BLaER1 treated with 17β-estradiol and CSF1 and Interleukin-3, amounts not matched to agents 10 nM and 100 nM (cell line): ENCODE results near the gene ATG13.

Experiments
- H3K27ac ChIP-seq, 11 experiments: shearing (Covaris generic); formaldehyde crosslinking; 2 replicates each; pipeline ENCODE4 v1.8.1; 2022
- H3K27me3 ChIP-seq, 11 experiments: shearing (Covaris generic); formaldehyde crosslinking; 2 replicates each; pipeline ENCODE4 v1.8.1; 2022
- H3K36me3 ChIP-seq, 11 experiments: shearing (Covaris generic); formaldehyde crosslinking; 2 replicates each; pipeline ENCODE4 v1.8.1; 2022
- H3K4me1 ChIP-seq, 10 experiments: shearing (Covaris generic); formaldehyde crosslinking; 2 replicates each; pipeline ENCODE4 v1.8.1; 2022
- H3K4me2 ChIP-seq, 11 experiments: shearing (Covaris generic); formaldehyde crosslinking; 2 replicates each; pipeline ENCODE4 v1.8.1; 2022
- H3K4me3 ChIP-seq, 10 experiments: shearing (Covaris generic); formaldehyde crosslinking; 2 replicates each; pipeline ENCODE4 v1.8.1; 2022
- H3K9ac ChIP-seq, 11 experiments: shearing (Covaris generic); formaldehyde crosslinking; 2 replicates each; pipeline ENCODE4 v1.8.1; 2022
- H3K9me3 ChIP-seq, 11 experiments: shearing (Covaris generic); formaldehyde crosslinking; replicated peaks in 1 of 11; 2 replicates each; pipeline ENCODE4 v1.8.1; 2022
- H4K20me1 ChIP-seq, 11 experiments: shearing (Covaris generic); formaldehyde crosslinking; 2 replicates each; pipeline ENCODE4 v1.8.1; 2022
- Cebpa-rat ChIP-seq, 11 experiments: shearing (Covaris generic); IDR thresholded peaks; 2 replicates each; pipeline ENCODE4 v1.8.1; 2022

Gene ATG13

DNA sequence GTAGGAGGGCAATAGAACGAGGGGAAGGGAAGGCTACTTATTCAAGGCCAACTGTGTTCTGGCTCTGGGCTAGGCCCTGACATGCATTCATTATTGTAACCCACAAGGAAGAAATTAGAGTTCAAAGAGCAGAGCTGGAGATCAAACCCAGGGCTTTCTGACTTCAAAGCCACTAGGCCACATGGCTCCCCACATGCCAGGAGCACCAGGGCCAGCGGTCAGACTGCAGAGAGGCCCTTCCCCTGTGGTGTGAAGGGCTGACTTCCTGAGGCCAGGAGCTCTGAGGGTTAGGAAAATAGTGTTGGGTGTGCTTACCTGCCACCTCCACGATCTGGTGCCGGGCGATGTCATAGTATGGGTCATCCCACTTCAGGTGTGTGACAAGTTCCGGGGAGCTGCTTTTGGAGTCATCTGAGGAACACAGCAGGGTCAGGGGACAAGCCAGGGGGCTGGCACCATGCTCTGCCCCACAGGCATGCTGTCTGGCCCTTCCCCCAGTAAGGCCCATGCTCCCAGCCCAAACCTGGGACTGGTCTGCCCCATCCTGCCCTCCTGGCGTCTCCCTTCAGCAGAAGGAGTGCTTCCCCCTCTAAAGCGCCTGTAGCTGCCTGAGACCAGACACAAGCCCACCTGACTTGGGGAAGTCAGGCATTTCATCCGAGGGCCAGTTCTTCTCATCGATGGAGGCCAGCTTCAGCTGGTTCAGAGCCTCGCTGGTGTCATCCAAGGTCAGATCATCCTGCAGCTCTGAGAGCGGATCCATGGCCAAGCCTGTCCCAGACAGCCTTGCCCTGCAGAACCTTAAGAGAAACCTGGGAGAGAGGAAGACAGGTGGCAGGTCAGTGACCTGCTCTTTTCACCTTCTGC is 78.2 kb downstream of the ATG13 start:
- Histone ChIP-seq H4K20me1 (peaks cover 0 to 46% (median 14%) of the 10 kb centered on the region in 11 experiments; a peak in 9 of 22 replicates), H3K4me1 (peaks cover 14 to 33% (median 29%) of the 10 kb centered on the region in 10 experiments), H3K36me3 (peaks cover 42 to 74% (median 65%) of the 10 kb centered on the region in 11 experiments), H3K27me3 (no peaks in the 10 kb centered on the region), H3K27ac (peak overlapping the region in 6 of 11 experiments; percentile 1 to 96 (median 21); a peak in 7 of 22 replicates), H3K4me2 (no peak overlapping the region), H3K4me3 (no peak overlapping the region), H3K9ac (peak overlapping the region in 8 of 11 experiments; percentile 1 to 56 (median 32); a peak in 8 of 22 replicates), H3K9me3 (no peaks in the 10 kb centered on the region)
- TF ChIP-seq Cebpa-rat (IDR thresholded peaks at IDR 0.05): no peak

DNA sequence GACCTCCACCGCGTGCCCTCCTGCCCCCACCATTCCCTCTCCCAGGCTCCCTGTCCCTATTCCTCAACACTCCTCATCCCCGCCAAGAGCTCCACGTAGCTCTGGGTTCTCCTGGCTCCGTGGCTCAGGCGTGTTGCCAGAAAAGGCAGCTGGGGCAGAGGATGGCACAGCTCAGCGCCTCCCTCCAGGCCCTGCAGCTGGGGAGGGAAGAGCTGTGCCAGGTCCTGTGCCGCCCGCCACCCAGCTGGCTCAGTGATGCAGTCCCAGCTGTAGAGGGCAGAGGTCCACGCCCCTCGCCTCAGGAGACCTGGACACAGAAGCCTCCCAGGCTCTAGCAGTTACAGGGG is 78.8 kb downstream of the ATG13 start:
- peak overlapping the region in 5 of 11 experiments; percentile 1 to 96 (median 22); a peak in 6 of 22 replicates for H3K27ac ChIP-seq
- H3K27me3 ChIP-seq: no peaks in the 10 kb centered on the region
- peaks cover 0 to 46% (median 14%) of the 10 kb centered on the region in 11 experiments; a peak in 10 of 22 replicates for H4K20me1 ChIP-seq
- peaks cover 14 to 33% (median 29%) of the 10 kb centered on the region in 10 experiments for H3K4me1 ChIP-seq
- no peaks in the 10 kb centered on the region for H3K9me3 ChIP-seq
- peak overlapping the region in 7 of 11 experiments; percentile 1 to 56 (median 42); a peak in 7 of 22 replicates for H3K9ac ChIP-seq
- peaks cover 36 to 68% (median 59%) of the 10 kb centered on the region in 11 experiments for H3K36me3 ChIP-seq
- H3K4me3 ChIP-seq: no peak overlapping the region
- no peak overlapping the region; a peak in 1 of 22 replicates for H3K4me2 ChIP-seq
- TF ChIP-seq Cebpa-rat (IDR thresholded peaks at IDR 0.05): no peak

DNA sequence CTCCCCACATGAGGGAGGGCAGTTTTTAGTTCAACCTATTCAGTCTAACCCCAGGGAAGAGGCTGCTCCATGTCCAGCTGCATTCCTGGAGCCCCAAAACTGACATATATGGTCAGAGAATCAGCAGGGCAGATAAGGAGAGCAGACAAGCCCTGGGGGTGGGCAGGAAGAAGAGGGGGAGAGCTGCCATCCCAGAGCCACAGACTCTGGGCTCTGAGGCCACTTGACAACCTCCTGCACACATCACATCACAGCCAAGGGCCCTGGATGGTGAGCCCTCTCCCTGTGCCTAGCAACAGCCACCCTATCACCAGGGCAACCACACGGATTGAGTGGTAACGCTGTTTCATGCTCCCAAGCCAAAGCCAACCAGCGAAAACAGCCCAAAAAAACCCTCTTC is 80.0 kb downstream of the ATG13 start:
- Histone ChIP-seq H3K9ac (peak overlapping the region; percentile 5 to 96 (median 46); a peak in 16 of 22 replicates), H4K20me1 (peaks cover 0 to 42% (median 14%) of the 10 kb centered on the region in 11 experiments; a peak in 11 of 22 replicates), H3K27me3 (no peaks in the 10 kb centered on the region), H3K36me3 (peaks cover 39 to 64% (median 56%) of the 10 kb centered on the region in 11 experiments), H3K9me3 (no peaks in the 10 kb centered on the region), H3K4me3 (no peak overlapping the region), H3K4me1 (peaks cover 22 to 42% (median 38%) of the 10 kb centered on the region in 10 experiments), H3K4me2 (peak overlapping the region in 9 of 11 experiments; percentile 1 to 96 (median 86); a peak in 11 of 22 replicates), H3K27ac (peak overlapping the region in 8 of 11 experiments; percentile 0 to 96 (median 22); a peak in 11 of 22 replicates)
- no peak for TF ChIP-seq Cebpa-rat (IDR thresholded peaks at IDR 0.05)

DNA sequence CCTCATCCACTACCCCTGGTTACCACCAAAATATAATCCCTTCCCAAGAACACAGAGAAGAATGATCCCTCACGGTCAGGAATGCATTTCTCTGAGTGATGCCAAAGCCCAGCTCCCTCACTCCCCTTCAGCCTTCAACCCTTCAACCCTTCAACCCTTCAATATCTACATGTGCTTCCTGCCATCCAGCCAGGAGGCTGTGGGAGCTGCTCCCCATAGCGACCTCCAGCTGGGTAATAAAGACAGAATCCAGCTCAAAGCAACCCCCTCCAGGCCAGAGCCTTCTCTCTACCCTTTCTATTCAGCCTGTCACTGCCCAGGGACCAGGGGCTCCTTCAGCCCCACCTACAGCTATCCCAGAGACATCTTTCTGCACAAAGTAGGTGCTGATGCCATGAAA is 80.4 kb downstream of the ATG13 start:
- Histone ChIP-seq H3K9ac (peak overlapping the region; percentile 5 to 96 (median 46); a peak in 17 of 22 replicates), H4K20me1 (peaks cover under 1 to 42% (median 15%) of the 10 kb centered on the region in 11 experiments; a peak in 13 of 22 replicates), H3K4me2 (peak overlapping the region in 10 of 11 experiments; percentile 1 to 96 (median 86); a peak in 16 of 22 replicates), H3K27me3 (no peaks in the 10 kb centered on the region), H3K27ac (peak overlapping the region in 9 of 11 experiments; percentile 0 to 96 (median 22); a peak in 11 of 22 replicates), H3K4me3 (no peak overlapping the region), H3K9me3 (no peaks in the 10 kb centered on the region), H3K4me1 (peaks cover 27 to 46% (median 43%) of the 10 kb centered on the region in 10 experiments), H3K36me3 (peaks cover 43 to 65% (median 56%) of the 10 kb centered on the region in 11 experiments)
- TF ChIP-seq Cebpa-rat (IDR thresholded peaks at IDR 0.05): no peak

DNA sequence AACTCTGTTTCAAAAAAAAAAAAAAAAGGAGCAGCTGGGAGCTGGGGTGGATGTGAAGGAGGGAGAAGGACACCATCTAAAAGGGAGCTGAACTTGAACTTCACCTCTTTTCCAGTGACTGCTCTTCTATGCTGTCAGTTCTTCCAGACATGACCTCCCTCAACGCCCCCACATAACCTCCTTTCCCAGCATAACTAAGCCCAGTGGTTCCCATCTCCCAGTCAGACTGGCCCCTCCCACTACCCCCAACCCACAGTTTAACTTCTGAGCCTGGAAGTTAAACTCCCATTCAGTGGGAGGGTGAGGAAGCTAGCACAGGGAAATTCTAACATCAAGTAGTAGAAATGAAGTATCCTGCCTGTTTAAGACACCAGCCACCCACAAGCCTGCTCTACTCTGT is 81.2 kb downstream of the ATG13 start:
- Histone ChIP-seq H3K9me3 (no peaks in the 10 kb centered on the region), H4K20me1 (peaks cover 6 to 50% (median 18%) of the 10 kb centered on the region in 11 experiments; a peak in 13 of 22 replicates), H3K4me1 (peaks cover 33 to 53% (median 49%) of the 10 kb centered on the region in 10 experiments), H3K36me3 (peaks cover 45 to 65% (median 57%) of the 10 kb centered on the region in 11 experiments), H3K27me3 (no peaks in the 10 kb centered on the region), H3K4me3 (peak overlapping the region in 6 of 10 experiments; percentile 86 to 99 (median 94); a peak in 9 of 20 replicates), H3K9ac (peak overlapping the region in 10 of 11 experiments; percentile 5 to 99 (median 92); a peak in 10 of 22 replicates), H3K4me2 (peak overlapping the region; percentile 69 to 96 (median 86)), H3K27ac (peak overlapping the region in 6 of 11 experiments; percentile 9 to 99 (median 96); a peak in 10 of 22 replicates)
- no peak for TF ChIP-seq Cebpa-rat (IDR thresholded peaks at IDR 0.05)

DNA sequence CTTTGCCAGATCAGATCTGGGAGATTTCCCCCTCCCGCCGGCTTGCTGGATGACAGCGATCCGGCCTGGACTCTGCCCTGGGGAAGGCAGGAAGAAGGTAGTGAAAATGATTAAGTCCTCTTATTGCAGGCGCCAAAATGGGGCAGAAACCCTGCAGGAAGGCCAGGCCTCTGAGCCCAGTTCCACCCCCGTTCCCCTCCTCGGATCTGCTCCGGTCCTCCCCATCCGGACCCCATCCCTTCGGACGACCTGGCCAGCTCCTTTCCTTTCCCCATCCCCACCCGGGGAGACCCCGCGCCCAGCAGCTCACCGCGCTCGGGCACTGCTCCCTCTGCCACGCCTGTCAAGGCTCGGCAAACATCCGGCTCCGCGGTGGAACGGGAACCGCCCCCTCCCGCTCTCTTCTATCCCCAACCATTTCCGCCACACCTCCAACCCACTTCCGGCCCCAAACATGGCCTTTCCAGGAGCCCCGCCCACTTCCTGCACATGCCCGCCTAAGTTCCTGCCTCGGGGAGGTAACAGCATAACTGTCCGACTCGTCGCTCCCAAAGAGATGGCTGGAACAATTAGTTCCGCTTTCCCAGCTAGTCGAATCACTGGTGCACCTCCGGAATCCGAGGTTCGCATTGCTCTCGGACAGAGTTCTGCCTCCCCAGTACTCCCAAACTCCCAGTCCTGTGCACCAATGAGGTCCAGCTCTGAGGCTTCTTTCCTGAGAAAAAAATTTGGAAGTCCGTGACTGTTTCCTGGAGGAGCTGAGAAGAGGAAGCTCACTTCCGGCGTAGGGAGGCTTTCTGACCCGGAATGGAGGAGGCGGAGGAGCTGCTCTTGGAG is 83.1 kb downstream of the ATG13 start, which contains the start of the genes ARHGAP1 and ZNF408:
TSS of gene ARHGAP1 (minus strand) at position 379 of the 837 bp plus-strand sequence. CDS start 4,512 bp downstream, outside the sequence.
TSS of gene ZNF408 (plus strand) at position 791 of the 837 bp plus-strand sequence. CDS start at position 808, 17 bp downstream.
- Histone ChIP-seq H3K36me3 (peaks cover 45 to 65% (median 57%) of the 10 kb centered on the region in 11 experiments), H3K4me3 (peak within 1 kb of the TSS; percentile 86 to 100 (median 98)), H3K4me2 (peak within 1 kb of the TSS; percentile 83 to 100 (median 97)), H3K27ac (peak within 1 kb of the TSS; percentile 92 to 99 (median 96)), H3K4me1 (peaks cover 33 to 53% (median 49%) of the 10 kb centered on the region in 10 experiments), H3K9me3 (no peaks in the 10 kb centered on the region), H4K20me1 (peaks cover 9 to 55% (median 32%) of the 10 kb centered on the region in 11 experiments; a peak in 18 of 22 replicates), H3K9ac (peak within 1 kb of the TSS; percentile 90 to 99 (median 94)), H3K27me3 (no peaks in the 10 kb centered on the region)
- no peak for TF ChIP-seq Cebpa-rat (IDR thresholded peaks at IDR 0.05)

DNA sequence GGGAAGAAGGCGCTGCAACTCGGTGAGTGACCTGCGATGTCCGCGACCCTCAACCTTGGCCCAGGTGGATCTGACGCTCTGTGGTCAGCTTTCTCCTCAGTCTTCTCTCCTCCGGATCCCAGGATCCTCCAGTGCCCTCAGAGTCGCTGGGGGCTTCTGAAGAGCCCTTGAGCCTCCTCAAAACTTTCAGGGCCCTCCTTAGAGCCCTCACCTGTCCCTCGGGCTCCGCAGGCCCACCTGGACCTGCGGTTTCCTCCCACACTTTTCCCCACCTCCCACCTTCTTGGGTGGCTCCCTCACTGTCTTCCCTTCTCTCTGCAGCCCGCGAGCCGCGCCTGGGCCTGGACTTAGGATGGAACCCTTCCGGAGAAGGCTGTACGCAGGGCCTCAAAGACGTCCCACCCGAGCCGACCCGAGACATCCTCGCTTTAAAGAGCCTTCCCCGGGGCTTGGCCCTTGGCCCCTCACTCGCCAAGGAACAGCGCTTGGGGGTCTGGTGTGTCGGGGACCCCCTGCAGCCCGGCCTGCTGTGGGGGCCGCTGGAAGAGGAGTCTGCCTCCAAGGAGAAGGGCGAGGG is 83.8 kb downstream of the ATG13 start:
- peak overlapping the region; percentile 92 to 99 (median 96) for H3K27ac ChIP-seq
- no peaks in the 10 kb centered on the region for H3K27me3 ChIP-seq
- H3K36me3 ChIP-seq: peaks cover 45 to 65% (median 57%) of the 10 kb centered on the region in 11 experiments
- no peak for TF ChIP-seq Cebpa-rat (IDR thresholded peaks at IDR 0.05)
- peaks cover 33 to 53% (median 49%) of the 10 kb centered on the region in 10 experiments for H3K4me1 ChIP-seq
- H3K4me2 ChIP-seq: peak overlapping the region; percentile 83 to 100 (median 97)
- H4K20me1 ChIP-seq: peaks cover 11 to 55% (median 36%) of the 10 kb centered on the region in 11 experiments; a peak in 19 of 22 replicates
- H3K4me3 ChIP-seq: peak overlapping the region; percentile 86 to 100 (median 98)
- H3K9ac ChIP-seq: peak overlapping the region; percentile 90 to 99 (median 94)
- no peaks in the 10 kb centered on the region for H3K9me3 ChIP-seq
